HG02759 (cell line): ENCODE measurements around the gene IGIP.
A peak's percentile ranks its signal among the peaks of the same experiment; 100 is the strongest.

Source experiments
- ATAC-seq: cut with Tn5 transposase; IDR thresholded peaks from one replicate; pipeline ENCODE4 v1.9.1; 2021; ENCODE audit warnings: mild to moderate bottlenecking, moderate library complexity; ENCODE audit not compliant: unreplicated experiment

The IGIP gene

GRCh38 chr5:140162275-140162674 lies 36.5 kb downstream of the IGIP start:
- ATAC-seq: no peak

GRCh38 chr5:140162781-140163180 lies 37.0 kb downstream of the IGIP start:
- ATAC-seq: no peak

GRCh38 chr5:140165101-140165922 lies 39.6 kb downstream of the IGIP start:
- ATAC-seq: no peak

- ATAC-seq: no peak
Measured at GRCh38 chr5:140165923-140166270, 40.2 kb downstream of the IGIP start.

- ATAC-seq: no peak
Measured at GRCh38 chr5:140166911-140167310, 41.2 kb downstream of the IGIP start.

- ATAC-seq: no peak
Measured at GRCh38 chr5:140168371-140168770, 42.6 kb downstream of the IGIP start.

- no peak for ATAC-seq
Measured at GRCh38 chr5:140169410-140169809, 43.7 kb downstream of the IGIP start.

GRCh38 chr5:140172483-140172882 lies 46.7 kb downstream of the IGIP start:
- no peak for ATAC-seq

GRCh38 chr5:140174014-140174413 lies 48.3 kb downstream of the IGIP start:
- ATAC-seq: no peak

- peak; percentile 91 for ATAC-seq
Measured at GRCh38 chr5:140174465-140175366, 49.0 kb downstream of the IGIP start, which contains the start of gene CYSTM1. Gene CYSTM1 (plus strand): TSS chr5:140175188. CDS start chr5:140194466, 19,278 bp downstream.

- ATAC-seq: peak; percentile 47
Measured at GRCh38 chr5:140175367-140176030, 49.8 kb downstream of the IGIP start.

- ATAC-seq: no peak
Measured at GRCh38 chr5:140176031-140176387, 50.3 kb downstream of the IGIP start.

- ATAC-seq: no peak
Measured at GRCh38 chr5:140178086-140178410, 52.3 kb downstream of the IGIP start.

- ATAC-seq: no peak
Measured at GRCh38 chr5:140178482-140179116, 52.9 kb downstream of the IGIP start.
